PC-9 (cell line): ENCODE results near the gene MACROD2. TPM values are rescaled to one million over a fixed set of nuclear protein-coding genes. Genes with fewer than 3 reads are reported as not detected.

Source experiments
- BruUV-seq: library from RNA; stranded (reverse); fragments of 400-500 nt; replicated peaks from 2 replicates; lab custom pipeline; 2021; lab: Mats Ljungman, UMichigan
- CTCF ChIA-PET: fragments of 300-600 bp; sonication (Branson Sonifier 250); formaldehyde crosslinking; loops from one replicate; lab custom pipeline; 2022; ENCODE audit warnings: antibody characterized with exemption; lab: Charles Lee
- POLR2A ChIA-PET: fragments of 300-600 bp; sonication (Branson Sonifier 250); formaldehyde crosslinking; loops from one replicate; lab custom pipeline; 2022; ENCODE audit warnings: antibody characterized with exemption; ENCODE audit not compliant: unreplicated experiment; lab: Charles Lee
- DNase-seq, 2 experiments: peaks; one replicate each; pipeline versions ENCODE4 v3.0.0 to v3.0.0-alpha.2; 2015 to 2022; ENCODE audit warnings: mixed read lengths in 1 of 2
- H2AFZ ChIP-seq: fragments of 200-600 bp; sonication (generic); 2 replicates; pipeline ENCODE4 v1.8.1; 2017; ENCODE audit warnings: antibody characterized with exemption
- H3F3A ChIP-seq: fragments of 200-600 bp; sonication (generic); 2 replicates; pipeline ENCODE4 v1.8.1; 2017; ENCODE audit warnings: antibody characterized with exemption, mild to moderate bottlenecking, low read depth; ENCODE audit not compliant: insufficient read depth
- H3K27ac ChIP-seq: fragments of 200-600 bp; sonication (generic); 2 replicates; pipeline ENCODE4 v1.6.1; 2016; ENCODE audit warnings: mixed run types
- H3K27me3 ChIP-seq: fragments of 200-600 bp; sonication (generic); 2 replicates; pipeline ENCODE4 v1.6.1; 2016; ENCODE audit warnings: low read depth, mixed run types; ENCODE audit not compliant: insufficient read depth
- H3K36me3 ChIP-seq: fragments of 200-600 bp; sonication (generic); 2 replicates; pipeline ENCODE4 v1.6.1; 2016; ENCODE audit warnings: low read depth, mixed run types
- H3K4me1 ChIP-seq: fragments of 200-600 bp; sonication (generic); replicated peaks from 2 replicates; pipeline ENCODE4 v1.6.1; 2016; ENCODE audit warnings: mixed run types; ENCODE audit not compliant: insufficient read depth
- H3K4me2 ChIP-seq: fragments of 200-600 bp; sonication (generic); 2 replicates; pipeline ENCODE4 v1.6.1; 2017; ENCODE audit warnings: mixed run types
- H3K4me3 ChIP-seq: fragments of 200-600 bp; sonication (generic); 2 replicates; pipeline ENCODE4 v1.6.1; 2016; ENCODE audit warnings: mixed run types
- H3K79me2 ChIP-seq: fragments of 200-600 bp; sonication (generic); 2 replicates; pipeline ENCODE4 v1.6.1; 2017; ENCODE audit warnings: low read depth, mixed run types
- H3K9me2 ChIP-seq: fragments of 200-600 bp; sonication (generic); 2 replicates; pipeline ENCODE4 v1.8.1; 2017; ENCODE audit warnings: mild to moderate bottlenecking; ENCODE audit not compliant: insufficient read depth
- H3K9me3 ChIP-seq: fragments of 200-600 bp; sonication (generic); 2 replicates; pipeline ENCODE4 v1.8.1; 2016; ENCODE audit warnings: low read depth; ENCODE audit not compliant: insufficient read depth
- H4K20me1 ChIP-seq: fragments of 200-600 bp; sonication (generic); 2 replicates; pipeline ENCODE4 v1.8.1; 2017; ENCODE audit not compliant: insufficient read depth
- CTCF ChIP-seq: fragments of 200-600 bp; sonication (generic); conservative IDR thresholded peaks from 2 replicates; pipeline ENCODE4 v1.6.1; 2017; ENCODE audit warnings: mixed run types, antibody characterized with exemption, mild to moderate bottlenecking, moderate library complexity
- EZH2 ChIP-seq: fragments of 200-600 bp; sonication (generic); IDR thresholded peaks from 2 replicates; pipeline ENCODE4 v1.8.0; 2017; ENCODE audit warnings: antibody characterized with exemption, low read depth
- intact Hi-C: fragments of 100-400 bp; cut with micrococcal nuclease; formaldehyde crosslinking; loops from one replicate; pipeline ENCODE4 v1.10.0; 2022; ENCODE audit not compliant: unreplicated experiment
- total RNA-seq: library from RNA; stranded (reverse); gene quantifications from 2 replicates; pipeline ENCODE4 v1.2.3, GENCODE V29; 2021

MACROD2 gene
- total RNA-seq, 1 experiment from 2014 or later = 11.4 TPM

- ChIA-PET CTCF (no interaction called here), POLR2A (no interaction called here)
- Histone ChIP-seq H2AFZ (no peak overlapping the region), H3K9me2 (no peaks in the 10 kb centered on the region), H3K27ac (no peak overlapping the region), H3K27me3 (no peaks in the 10 kb centered on the region), H3K79me2 (no peaks in the 10 kb centered on the region), H3F3A (no peaks in the 10 kb centered on the region), H3K4me1 (no peaks in the 10 kb centered on the region), H3K9me3 (no peaks in the 10 kb centered on the region), H4K20me1 (no peaks in the 10 kb centered on the region), H3K4me2 (no peak overlapping the region), H3K4me3 (no peak overlapping the region), H3K36me3 (no peaks in the 10 kb centered on the region)
- TF ChIP-seq EZH2 (no peak), CTCF (no peak)
- intact Hi-C loops = no loop called here
- BruUV-seq = no TSS peak
- DNase-seq = no peak
These were observed 1547.3 kb downstream of the MACROD2 start for GRCh38 chr20:15542655-15543054.

- DNase-seq = no peak
- no peaks in the 10 kb centered on the region for H3K27me3 ChIP-seq
- no peaks in the 10 kb centered on the region for H3K9me2 ChIP-seq
- no peak overlapping the region for H3K4me3 ChIP-seq
- ChIA-PET CTCF (no interaction called here), POLR2A (no interaction called here)
- TF ChIP-seq CTCF = no peak
- no peak for TF ChIP-seq EZH2
- H3F3A ChIP-seq = no peaks in the 10 kb centered on the region
- no TSS peak for BruUV-seq
- no peaks in the 10 kb centered on the region for H3K9me3 ChIP-seq
- H3K79me2 ChIP-seq = no peaks in the 10 kb centered on the region
- no peak overlapping the region for H2AFZ ChIP-seq
- no peak overlapping the region for H3K4me2 ChIP-seq
- intact Hi-C loops = no loop called here
- H3K27ac ChIP-seq = no peak overlapping the region
- no peaks in the 10 kb centered on the region for H4K20me1 ChIP-seq
- no peaks in the 10 kb centered on the region for H3K36me3 ChIP-seq
- H3K4me1 ChIP-seq = no peaks in the 10 kb centered on the region
These were observed 1549.4 kb downstream of the MACROD2 start for GRCh38 chr20:15544742-15545141.

GRCh38 chr20:15546525-15547023, 1551.3 kb downstream of the MACROD2 start:
- Histone ChIP-seq H3K9me2 (no peaks in the 10 kb centered on the region), H3K79me2 (no peaks in the 10 kb centered on the region), H3K36me3 (no peaks in the 10 kb centered on the region), H2AFZ (no peak overlapping the region), H3K4me1 (no peaks in the 10 kb centered on the region), H3K4me2 (no peak overlapping the region), H3K4me3 (no peak overlapping the region), H3K9me3 (no peaks in the 10 kb centered on the region), H3K27me3 (no peaks in the 10 kb centered on the region), H3F3A (no peaks in the 10 kb centered on the region), H3K27ac (no peak overlapping the region), H4K20me1 (no peaks in the 10 kb centered on the region)
- intact Hi-C loops = no loop called here
- CTCF ChIA-PET = no interaction called here
- POLR2A ChIA-PET = interaction anchor here (0.6 kb wide), 1 partner anchor 1531 kb away, joined by 3 read pairs; no protein-coding TSS in a partner anchor
- no TSS peak for BruUV-seq
- no peak for TF ChIP-seq EZH2
- no peak for TF ChIP-seq CTCF
- no peak for DNase-seq
